HCT116 (cell line): ENCODE results near the gene RIPK4. TPM values are rescaled to one million over a fixed set of nuclear protein-coding genes. Genes with fewer than 3 reads are reported as not detected.

Experiments used
- ATAC-seq: fragments of 200-7000 bp; cut with Tn5 transposase; 2 replicates; pipeline ENCODE4 v1.9.1; 2020; ENCODE audit warnings: mild to moderate bottlenecking, moderate library complexity
- BruUV-seq: library from RNA; stranded (reverse); fragments of 400-500 nt; replicated peaks from 2 replicates; lab custom pipeline; 2021; lab: Mats Ljungman, UMichigan
- CTCF ChIA-PET: fragments of 300-600 bp; sonication (Branson Sonifier 250); formaldehyde crosslinking; loops from one replicate; lab custom pipeline; 2021; ENCODE audit warnings: antibody characterized with exemption; lab: Charles Lee
- POLR2A ChIA-PET: fragments of 300-600, 350-600 bp; sonication (Branson Sonifier 250); formaldehyde crosslinking; loops from one replicate; lab custom pipeline; 2021; ENCODE audit warnings: antibody characterized with exemption; lab: Charles Lee
- RAD21 ChIA-PET, 2 experiments: fragments of 300-600 bp; sonication (Branson Sonifier 250); formaldehyde crosslinking; loops; one replicate each; lab custom pipeline; 2023; ENCODE audit warnings: low total read pairs in 2 of 2; ENCODE audit not compliant: uncharacterized antibody in 2 of 2, unreplicated experiment in 2 of 2, low non-redundant PET in 1 of 2; lab: Charles Lee
- DNase-seq: peaks from one replicate; pipeline ENCODE4 v3.0.0-alpha.2; 2010; ENCODE audit warnings: low read depth, low spot score
- H2AFZ ChIP-seq: fragments of 200-600 bp; shearing (Covaris generic), sonication (generic); 2 replicates; pipeline ENCODE4 v1.6.1; 2017; ENCODE audit warnings: low read depth, mixed run types, mixed read lengths, antibody characterized with exemption, low read length; ENCODE audit not compliant: poor library complexity, severe bottlenecking
- H3K27ac ChIP-seq: 2 replicates; pipeline ENCODE4 v1.5.1; 2012; ENCODE audit warnings: low read depth, low read length
- H3K27me3 ChIP-seq: fragments of 200-600 bp; sonication (generic); 2 replicates; pipeline ENCODE4 v1.6.1; 2016; ENCODE audit warnings: mixed run types, low read length, mixed read lengths; ENCODE audit not compliant: insufficient read depth
- H3K36me3 ChIP-seq, 2 experiments: fragments of 200-500 bp in 1 of 2; fragments of 200-600 bp in 1 of 2; sonication (Bioruptor generic) in 1 of 2; sonication (generic) in 1 of 2; 2 replicates each; pipeline versions ENCODE4 v1.5.1 to v1.6.1; 2014 to 2016; ENCODE audit warnings: low read length in 2 of 2, inconsistent platforms in 1 of 2, mixed read lengths in 1 of 2, mixed run types in 1 of 2; ENCODE audit not compliant: insufficient read depth in 2 of 2, control insufficient read depth in 1 of 2
- H3K4me1 ChIP-seq, 2 experiments: fragments of 200-600 bp in 1 of 2; sonication (generic) in 1 of 2; 2 replicates each; pipeline versions ENCODE4 v1.5.1 to v1.6.1; 2012 to 2017; ENCODE audit warnings: low read length in 2 of 2, inconsistent platforms in 1 of 2, mild to moderate bottlenecking in 1 of 2, mixed read lengths in 1 of 2, mixed run types in 1 of 2, moderate library complexity in 1 of 2; ENCODE audit not compliant: insufficient read depth in 2 of 2, control insufficient read depth in 1 of 2
- H3K4me2 ChIP-seq: fragments of 200-600 bp; sonication (generic); 2 replicates; pipeline ENCODE4 v1.6.1; 2017; ENCODE audit warnings: mixed run types, low read length, mixed read lengths
- H3K4me3 ChIP-seq, 2 experiments: fragments of 200-600 bp in 1 of 2; sonication (generic) in 1 of 2; replicated peaks in 1 of 2; 2 replicates each; pipeline ENCODE4 v1.5.1; 2011 to 2016; ENCODE audit warnings: low read length in 2 of 2, control low read depth in 1 of 2, low read depth in 1 of 2, mild to moderate bottlenecking in 1 of 2, mixed read lengths in 1 of 2, mixed run types in 1 of 2
- H3K79me2 ChIP-seq: fragments of 200-600 bp; sonication (generic); 2 replicates; pipeline ENCODE4 v1.6.1; 2017; ENCODE audit warnings: mild to moderate bottlenecking, mixed run types, low read length, moderate library complexity, mixed read lengths; ENCODE audit not compliant: insufficient read depth
- H3K9ac ChIP-seq: fragments of 200-600 bp; sonication (generic); 2 replicates; pipeline ENCODE4 v1.6.1; 2016; ENCODE audit warnings: low read length, mixed read lengths
- H3K9me2 ChIP-seq: fragments of 200-600 bp; sonication (generic), shearing (Covaris generic); 2 replicates; pipeline ENCODE4 v1.6.1; 2017; ENCODE audit warnings: mixed run types, mild to moderate bottlenecking, moderate library complexity; ENCODE audit not compliant: insufficient read depth
- H3K9me3 ChIP-seq, 2 experiments: fragments of 200-500 bp in 1 of 2; fragments of 200-600 bp in 1 of 2; sonication (Bioruptor generic) in 1 of 2; sonication (generic) in 1 of 2; 2 replicates each; pipeline ENCODE4 v1.6.1; 2014 to 2017; ENCODE audit warnings: low read length in 2 of 2, mixed read lengths in 2 of 2, inconsistent platforms in 1 of 2, low read depth in 1 of 2, mild to moderate bottlenecking in 1 of 2, mixed run types in 1 of 2, moderate library complexity in 1 of 2; ENCODE audit not compliant: control insufficient read depth in 1 of 2, insufficient read depth in 1 of 2
- H4K20me1 ChIP-seq: fragments of 200-600 bp; sonication (generic), shearing (Covaris generic); 2 replicates; pipeline ENCODE4 v1.6.1; 2017; ENCODE audit warnings: mixed run types, mild to moderate bottlenecking, moderate library complexity; ENCODE audit not compliant: insufficient read depth
- CEBPB ChIP-seq: IDR thresholded peaks from 2 replicates; pipeline ENCODE4 v1.6.1; 2012; ENCODE audit warnings: low read depth
- RAD21 ChIP-seq: IDR thresholded peaks from 2 replicates; pipeline ENCODE4 v1.6.1; 2012; ENCODE audit warnings: low read depth, mild to moderate bottlenecking
- SIN3A ChIP-seq: IDR thresholded peaks from 2 replicates; pipeline ENCODE4 v1.6.1; 2012; ENCODE audit warnings: low read depth
- SP1 ChIP-seq: IDR thresholded peaks from 2 replicates; pipeline ENCODE4 v1.6.1; 2012; ENCODE audit warnings: low read depth
- SRF ChIP-seq: IDR thresholded peaks from 2 replicates; pipeline ENCODE4 v1.6.1; 2012; ENCODE audit warnings: low read depth
- TCF7L2 ChIP-seq: IDR thresholded peaks from 2 replicates; pipeline ENCODE4 v1.7.0; 2011; ENCODE audit warnings: borderline replicate concordance, inconsistent platforms; ENCODE audit not compliant: insufficient read depth, insufficient read length; ENCODE audit errors: extremely low read depth
- ZBTB33 ChIP-seq: IDR thresholded peaks from 2 replicates; pipeline ENCODE4 v1.6.1; 2011; ENCODE audit warnings: mild to moderate bottlenecking, low read length, moderate library complexity; ENCODE audit not compliant: insufficient replicate concordance; ENCODE audit errors: extremely low read depth
- intact Hi-C: fragments of 100-400 bp; cut with micrococcal nuclease; formaldehyde crosslinking; loops from 2 replicates; pipeline ENCODE4 v1.10.0; 2022
- total RNA-seq: library from RNA; stranded (reverse); gene quantifications from one replicate; pipeline ENCODE4 v1.2.1, GENCODE V29; 2021; ENCODE audit not compliant: unreplicated experiment
- TF ChIP-seq, protein P1 (sequence below): IDR thresholded peaks from 2 replicates; pipeline ENCODE4 v1.6.1; 2012; ENCODE audit warnings: low read depth

The RIPK4 gene
- total RNA-seq, 1 experiment from 2014 or later: 9.9 TPM

GRCh38 chr21:41737651-41738324 lies 29.1 kb downstream of the RIPK4 start (continued):
- TF ChIP-seq, protein P1, sequence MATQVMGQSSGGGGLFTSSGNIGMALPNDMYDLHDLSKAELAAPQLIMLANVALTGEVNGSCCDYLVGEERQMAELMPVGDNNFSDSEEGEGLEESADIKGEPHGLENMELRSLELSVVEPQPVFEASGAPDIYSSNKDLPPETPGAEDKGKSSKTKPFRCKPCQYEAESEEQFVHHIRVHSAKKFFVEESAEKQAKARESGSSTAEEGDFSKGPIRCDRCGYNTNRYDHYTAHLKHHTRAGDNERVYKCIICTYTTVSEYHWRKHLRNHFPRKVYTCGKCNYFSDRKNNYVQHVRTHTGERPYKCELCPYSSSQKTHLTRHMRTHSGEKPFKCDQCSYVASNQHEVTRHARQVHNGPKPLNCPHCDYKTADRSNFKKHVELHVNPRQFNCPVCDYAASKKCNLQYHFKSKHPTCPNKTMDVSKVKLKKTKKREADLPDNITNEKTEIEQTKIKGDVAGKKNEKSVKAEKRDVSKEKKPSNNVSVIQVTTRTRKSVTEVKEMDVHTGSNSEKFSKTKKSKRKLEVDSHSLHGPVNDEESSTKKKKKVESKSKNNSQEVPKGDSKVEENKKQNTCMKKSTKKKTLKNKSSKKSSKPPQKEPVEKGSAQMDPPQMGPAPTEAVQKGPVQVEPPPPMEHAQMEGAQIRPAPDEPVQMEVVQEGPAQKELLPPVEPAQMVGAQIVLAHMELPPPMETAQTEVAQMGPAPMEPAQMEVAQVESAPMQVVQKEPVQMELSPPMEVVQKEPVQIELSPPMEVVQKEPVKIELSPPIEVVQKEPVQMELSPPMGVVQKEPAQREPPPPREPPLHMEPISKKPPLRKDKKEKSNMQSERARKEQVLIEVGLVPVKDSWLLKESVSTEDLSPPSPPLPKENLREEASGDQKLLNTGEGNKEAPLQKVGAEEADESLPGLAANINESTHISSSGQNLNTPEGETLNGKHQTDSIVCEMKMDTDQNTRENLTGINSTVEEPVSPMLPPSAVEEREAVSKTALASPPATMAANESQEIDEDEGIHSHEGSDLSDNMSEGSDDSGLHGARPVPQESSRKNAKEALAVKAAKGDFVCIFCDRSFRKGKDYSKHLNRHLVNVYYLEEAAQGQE: no peak
- TF ChIP-seq SIN3A (no peak), RAD21 (no peak), SRF (no peak), TCF7L2 (no peak), CEBPB (no peak)

GRCh38 chr21:41736423-41736822 lies 30.4 kb downstream of the RIPK4 start:
- TF ChIP-seq ZBTB33 (no peak), SP1 (no peak)
- H3K27me3 ChIP-seq: no peaks in the 10 kb centered on the region
- ChIA-PET CTCF (no interaction called here), RAD21 (no interaction called here), POLR2A (no interaction called here)
- ATAC-seq: no peak
- no TSS peak for BruUV-seq
- DNase-seq: no peak
- no peak overlapping the region for H3K27ac ChIP-seq
- intact Hi-C loops: no loop called here
- H3K9me2 ChIP-seq: no peaks in the 10 kb centered on the region
- no peaks in the 10 kb centered on the region for H3K79me2 ChIP-seq
- no peak overlapping the region for H3K9ac ChIP-seq
- H4K20me1 ChIP-seq: no peaks in the 10 kb centered on the region
- no peak overlapping the region for H3K4me2 ChIP-seq
- no peaks in the 10 kb centered on the region for H3K9me3 ChIP-seq
- peaks cover 0 to 7% of the 10 kb centered on the region in 2 experiments; a peak in 1 of 4 replicates for H3K4me1 ChIP-seq
- peaks cover 6 to 13% of the 10 kb centered on the region in 2 experiments; a peak in 3 of 4 replicates for H3K36me3 ChIP-seq
- H3K4me3 ChIP-seq: no peak overlapping the region
- H2AFZ ChIP-seq: no peak overlapping the region
